GM13977 (cell line): ENCODE measurements around the gene FXYD1.

Source experiments
- DNase-seq: peaks from one replicate; pipeline ENCODE4 v3.0.0; 2012; ENCODE audit warnings: low spot score
- in situ Hi-C: fragments of 300-500 bp; cut with MboI; formaldehyde crosslinking; loops from one replicate; pipeline ENCODE4 v1.12.0; 2022; ENCODE audit warnings: low sequenced_read_pairs, low pct_unique_long_range_greater_than_20kb, mixed read lengths, inconsistent platforms; ENCODE audit not compliant: unreplicated experiment
- TF ChIP-seq, protein P1 (sequence below): IDR thresholded peaks from 2 replicates; pipeline ENCODE4 v1.5.1; 2012; ENCODE audit warnings: mild to moderate bottlenecking, control low read depth; ENCODE audit not compliant: insufficient read depth; ENCODE audit errors: extremely low read depth, missing control alignments

FXYD1 gene

DNA sequence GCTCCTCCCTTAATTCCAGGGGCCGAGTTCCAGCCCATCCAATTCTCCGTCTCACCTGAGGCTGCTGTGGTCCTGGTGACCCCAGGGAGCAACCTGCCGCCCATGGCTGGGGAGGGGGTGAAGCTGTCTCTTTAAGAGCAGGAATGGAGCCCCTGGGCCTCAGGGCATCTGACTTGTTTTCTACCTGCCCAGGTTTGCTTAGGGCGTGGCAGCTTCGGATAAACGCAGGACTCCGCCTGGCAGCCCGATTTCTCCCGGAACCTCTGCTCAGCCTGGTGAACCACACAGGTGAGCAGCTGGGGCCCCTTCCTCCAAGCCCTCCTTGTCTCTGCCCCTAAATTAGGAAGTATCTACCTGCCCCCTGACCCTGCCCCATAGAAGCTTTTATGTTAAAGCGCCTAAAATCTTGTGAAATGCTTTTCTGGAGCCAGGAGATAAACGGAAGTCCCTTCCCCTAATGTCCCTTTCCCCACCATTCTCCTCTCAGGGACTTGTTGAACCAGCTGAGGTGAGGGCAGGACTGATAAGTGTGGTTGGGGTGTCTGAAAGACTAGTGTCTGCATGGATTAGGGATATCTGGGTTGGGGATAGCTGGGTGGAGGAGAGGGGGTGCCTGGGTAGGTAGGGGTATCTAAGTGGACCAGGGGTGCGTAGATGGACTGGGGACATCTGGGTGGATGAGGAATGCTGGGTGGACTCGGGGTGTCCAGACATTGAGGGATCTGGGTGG is 22.4 kb upstream of the FXYD1 start:
- in situ Hi-C loops = no loop called here
- DNase-seq = no peak
- TF ChIP-seq, protein P1, sequence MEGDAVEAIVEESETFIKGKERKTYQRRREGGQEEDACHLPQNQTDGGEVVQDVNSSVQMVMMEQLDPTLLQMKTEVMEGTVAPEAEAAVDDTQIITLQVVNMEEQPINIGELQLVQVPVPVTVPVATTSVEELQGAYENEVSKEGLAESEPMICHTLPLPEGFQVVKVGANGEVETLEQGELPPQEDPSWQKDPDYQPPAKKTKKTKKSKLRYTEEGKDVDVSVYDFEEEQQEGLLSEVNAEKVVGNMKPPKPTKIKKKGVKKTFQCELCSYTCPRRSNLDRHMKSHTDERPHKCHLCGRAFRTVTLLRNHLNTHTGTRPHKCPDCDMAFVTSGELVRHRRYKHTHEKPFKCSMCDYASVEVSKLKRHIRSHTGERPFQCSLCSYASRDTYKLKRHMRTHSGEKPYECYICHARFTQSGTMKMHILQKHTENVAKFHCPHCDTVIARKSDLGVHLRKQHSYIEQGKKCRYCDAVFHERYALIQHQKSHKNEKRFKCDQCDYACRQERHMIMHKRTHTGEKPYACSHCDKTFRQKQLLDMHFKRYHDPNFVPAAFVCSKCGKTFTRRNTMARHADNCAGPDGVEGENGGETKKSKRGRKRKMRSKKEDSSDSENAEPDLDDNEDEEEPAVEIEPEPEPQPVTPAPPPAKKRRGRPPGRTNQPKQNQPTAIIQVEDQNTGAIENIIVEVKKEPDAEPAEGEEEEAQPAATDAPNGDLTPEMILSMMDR = no peak

DNA sequence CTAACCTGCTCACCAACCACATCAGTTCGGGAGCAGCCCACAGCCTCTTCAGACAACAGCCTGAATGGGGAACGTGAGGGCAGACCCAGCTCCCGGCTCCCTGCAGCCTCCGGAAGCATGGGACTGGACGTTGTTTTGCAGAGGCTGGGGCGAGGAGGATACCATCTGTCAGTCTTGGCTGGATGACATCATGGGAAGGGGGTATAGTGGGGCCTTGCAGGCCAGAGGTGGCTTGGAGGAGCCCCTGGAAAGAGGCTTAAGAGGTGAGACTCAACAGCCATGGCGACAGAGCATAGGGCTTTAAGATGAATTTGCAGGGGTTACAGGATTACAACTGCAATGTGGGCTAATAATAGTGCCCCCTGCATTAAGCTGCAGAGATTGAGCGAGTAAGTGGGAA is 21.5 kb upstream of the FXYD1 start:
- in situ Hi-C loops = no loop called here
- no peak for DNase-seq
- TF ChIP-seq, protein P1 = no peak

DNA sequence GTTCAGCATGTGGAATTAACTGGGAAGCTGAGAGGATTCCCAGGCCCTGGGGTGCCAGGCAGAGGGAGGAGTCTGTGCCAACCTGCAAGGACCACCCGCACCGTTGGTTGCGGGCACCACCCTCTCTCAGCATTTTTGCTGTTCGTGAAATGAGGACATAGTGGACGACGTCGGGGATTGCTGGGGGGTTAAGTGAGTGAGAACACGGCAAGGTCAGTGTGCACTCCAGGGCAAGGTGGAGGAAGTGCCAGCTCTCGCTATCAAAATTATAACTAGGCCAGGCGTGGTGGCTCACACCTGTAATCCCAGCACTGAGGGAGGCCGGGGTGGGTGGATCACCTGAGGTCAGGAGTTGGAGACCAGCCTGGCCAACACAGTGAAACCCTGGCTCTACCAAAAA is 20.8 kb upstream of the FXYD1 start:
- in situ Hi-C loops = no loop called here
- DNase-seq = no peak
- TF ChIP-seq, protein P1 = no peak

DNA sequence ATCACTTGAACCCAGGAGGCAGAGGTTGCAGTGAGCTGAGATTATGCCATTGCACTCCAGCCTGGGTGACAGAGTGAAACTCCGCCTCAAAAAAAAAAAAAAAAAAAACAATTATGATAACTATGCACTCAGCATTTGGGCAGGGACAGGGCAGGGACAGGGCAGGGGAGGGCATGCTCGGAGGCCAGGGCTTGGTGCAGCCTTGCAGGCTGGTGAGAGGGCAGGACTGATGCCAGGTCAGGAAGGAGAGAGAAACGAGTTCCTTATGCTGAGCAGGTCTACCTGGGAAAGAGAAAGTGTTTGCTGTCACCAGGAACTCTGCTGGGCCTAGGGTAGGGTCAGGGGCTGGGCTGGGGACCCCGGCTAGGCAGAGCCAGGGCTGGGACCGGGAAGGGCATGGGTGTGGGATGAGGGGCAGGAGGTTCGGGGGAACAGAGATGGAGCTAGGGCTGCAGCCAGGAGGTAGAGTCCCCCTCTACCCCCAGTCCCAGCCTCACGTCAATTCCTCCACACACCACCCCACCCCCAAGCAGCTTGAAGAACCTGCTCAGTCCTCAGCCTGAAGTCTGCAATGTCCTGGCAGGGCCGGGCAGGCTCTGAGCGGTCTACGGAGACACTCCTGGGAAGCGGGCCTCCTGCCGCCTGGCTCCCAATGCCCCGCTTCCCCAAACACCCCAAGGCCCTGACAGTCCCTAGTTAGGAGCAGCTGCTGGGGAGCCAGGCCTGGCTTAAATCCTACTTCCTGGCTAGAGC is 20.2 kb upstream of the FXYD1 start:
- TF ChIP-seq, protein P1 = no peak
- in situ Hi-C loops = no loop called here
- DNase-seq = no peak

DNA sequence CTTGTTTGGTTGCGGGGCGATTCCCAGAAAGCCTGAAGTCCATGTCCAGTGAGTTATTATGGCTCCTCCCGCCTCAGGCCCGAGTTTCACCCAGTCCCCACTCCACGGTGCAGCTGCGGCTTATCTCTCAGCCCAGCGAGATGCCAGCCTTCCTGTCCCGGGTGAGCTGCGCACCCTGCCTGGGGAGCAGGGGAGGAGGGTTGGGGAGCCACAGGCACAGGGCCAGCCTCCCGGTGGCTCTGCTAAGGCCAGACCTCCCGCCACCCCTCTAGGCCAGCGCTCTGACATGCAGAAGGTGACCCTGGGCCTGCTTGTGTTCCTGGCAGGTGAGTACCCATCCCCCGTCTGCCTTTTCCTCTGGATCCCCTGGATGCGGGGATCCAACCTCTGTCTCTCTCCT is 19.5 kb upstream of the FXYD1 start:
- in situ Hi-C loops = no loop called here
- TF ChIP-seq, protein P1 = no peak
- DNase-seq = no peak

DNA sequence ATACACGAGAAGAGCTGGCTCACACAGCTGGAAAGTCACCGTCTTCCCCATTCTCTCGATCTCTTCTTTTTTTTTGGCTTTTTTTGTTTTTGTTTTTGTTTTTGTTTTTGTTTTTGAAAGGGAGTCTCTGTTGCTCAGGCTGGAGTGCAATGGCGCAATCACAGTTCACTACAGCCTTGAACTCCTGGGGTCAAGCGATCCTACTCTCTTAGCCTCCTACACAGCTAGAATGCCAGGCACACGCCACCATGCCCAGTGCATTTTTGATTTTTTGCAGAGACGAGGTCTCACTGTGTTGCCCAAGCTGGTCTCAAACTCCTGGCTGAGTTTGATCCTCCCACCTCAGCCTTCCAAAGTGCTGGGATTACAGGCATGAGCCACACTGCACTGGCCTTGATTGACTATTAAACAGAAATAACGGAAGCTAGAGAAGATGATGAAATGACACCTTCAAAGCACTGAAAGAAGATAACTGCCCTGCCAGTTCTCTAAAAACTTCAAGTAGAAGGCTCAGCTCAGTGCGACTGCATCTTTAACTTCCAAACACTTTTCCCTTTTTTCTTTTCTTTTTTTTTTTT is 19.0 kb upstream of the FXYD1 start:
- TF ChIP-seq, protein P1 = no peak
- no peak for DNase-seq
- in situ Hi-C loops = no loop called here
